ENCODE data around the gene GRIN3B.

GRIN3B gene

DNA sequence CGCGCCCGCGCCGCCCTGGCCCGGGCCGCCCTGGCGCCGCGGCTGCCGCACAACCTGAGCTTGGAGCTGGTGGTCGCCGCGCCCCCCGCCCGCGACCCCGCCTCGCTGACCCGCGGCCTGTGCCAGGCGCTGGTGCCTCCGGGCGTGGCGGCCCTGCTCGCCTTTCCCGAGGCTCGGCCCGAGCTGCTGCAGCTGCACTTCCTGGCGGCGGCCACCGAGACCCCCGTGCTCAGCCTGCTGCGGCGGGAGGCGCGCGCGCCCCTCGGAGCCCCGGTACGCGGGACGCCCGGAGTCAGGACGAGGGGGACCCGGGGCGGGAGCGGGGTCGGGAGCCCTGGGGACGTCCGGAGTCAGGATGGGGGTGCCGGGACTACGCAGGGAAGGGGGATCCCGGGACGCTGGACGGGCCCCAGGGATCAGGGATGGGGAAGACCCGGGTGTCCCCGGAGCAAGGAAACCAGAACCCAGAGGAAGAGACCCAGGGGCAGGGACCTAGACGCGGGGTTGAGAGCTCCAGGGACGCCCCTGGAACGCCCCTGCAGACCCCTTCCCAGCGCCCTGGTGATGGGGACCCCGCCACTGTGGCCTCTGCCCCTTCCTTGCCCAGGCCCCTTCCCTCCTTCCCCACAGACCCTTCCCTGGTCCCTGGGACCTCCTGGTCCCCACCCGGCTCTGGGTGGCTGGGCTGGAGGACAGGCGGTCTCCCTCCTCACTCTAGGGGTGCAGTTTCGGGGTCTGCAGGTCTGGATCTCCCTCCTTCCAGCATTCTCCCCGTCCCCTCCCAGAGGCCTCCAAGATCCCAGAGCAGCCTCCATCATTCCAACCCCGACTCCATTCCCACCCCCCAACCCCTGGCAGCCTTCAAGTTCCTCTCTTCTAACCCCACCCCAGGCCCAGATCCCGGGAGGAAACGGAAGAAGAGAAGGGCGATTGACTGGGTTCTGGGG lies 645 bp downstream of the GRIN3B start:
- H3K23ac ChIP-seq (ENCODE audit: low read length): no peak overlapping the region
- no peak overlapping the region for H3K4me2 ChIP-seq (ENCODE audit: low read length)
- H2AK5ac ChIP-seq (ENCODE audit: low read length): no peak overlapping the region
- no peak overlapping the region for H3K18ac ChIP-seq (ENCODE audit: low read length)
- H3K4me1 ChIP-seq (ENCODE audit: control insufficient read depth, low read depth, low read length): no peaks in the 10 kb centered on the region
- no peak overlapping the region for H3K9ac ChIP-seq (ENCODE audit: low read length)
- no CpG with 5 or more reads among the region's 73 CpGs for WGBS (ENCODE audit: extremely low coverage, insufficient coverage, low lambda C conversion rate)
- H3K27me3 ChIP-seq (ENCODE audit: insufficient read depth, low read length, poor library complexity): peaks cover 5% of the 10 kb centered on the region
- no peak overlapping the region for H4K5ac ChIP-seq (ENCODE audit: low read length)
- no peaks in the 10 kb centered on the region for H3K79me1 ChIP-seq (ENCODE audit: low read length)
- no peak overlapping the region for H2BK5ac ChIP-seq (ENCODE audit: low read length)
- H3K4ac ChIP-seq (ENCODE audit: low read depth, low read length): no peak overlapping the region
- H3K27ac ChIP-seq (ENCODE audit: low read depth, low read length): no peak overlapping the region
- DNase-seq: no peak
- H3K79me2 ChIP-seq (ENCODE audit: control insufficient read depth, insufficient read depth, low read length): no peaks in the 10 kb centered on the region
- H3K4me3 ChIP-seq (ENCODE audit: low read length): no peak overlapping the region
- no peak overlapping the region for H2BK15ac ChIP-seq (replicated peaks; ENCODE audit: low read depth)
- no peak overlapping the region for H2BK120ac ChIP-seq (ENCODE audit: low read depth, low read length)
- H3K36me3 ChIP-seq (ENCODE audit: control insufficient read depth, insufficient read depth, low read length): no peaks in the 10 kb centered on the region
- H4K8ac ChIP-seq (ENCODE audit: low read depth, low read length): no peak overlapping the region
- H3K56ac ChIP-seq (ENCODE audit: low read length): peak overlapping the region; percentile 49

DNA sequence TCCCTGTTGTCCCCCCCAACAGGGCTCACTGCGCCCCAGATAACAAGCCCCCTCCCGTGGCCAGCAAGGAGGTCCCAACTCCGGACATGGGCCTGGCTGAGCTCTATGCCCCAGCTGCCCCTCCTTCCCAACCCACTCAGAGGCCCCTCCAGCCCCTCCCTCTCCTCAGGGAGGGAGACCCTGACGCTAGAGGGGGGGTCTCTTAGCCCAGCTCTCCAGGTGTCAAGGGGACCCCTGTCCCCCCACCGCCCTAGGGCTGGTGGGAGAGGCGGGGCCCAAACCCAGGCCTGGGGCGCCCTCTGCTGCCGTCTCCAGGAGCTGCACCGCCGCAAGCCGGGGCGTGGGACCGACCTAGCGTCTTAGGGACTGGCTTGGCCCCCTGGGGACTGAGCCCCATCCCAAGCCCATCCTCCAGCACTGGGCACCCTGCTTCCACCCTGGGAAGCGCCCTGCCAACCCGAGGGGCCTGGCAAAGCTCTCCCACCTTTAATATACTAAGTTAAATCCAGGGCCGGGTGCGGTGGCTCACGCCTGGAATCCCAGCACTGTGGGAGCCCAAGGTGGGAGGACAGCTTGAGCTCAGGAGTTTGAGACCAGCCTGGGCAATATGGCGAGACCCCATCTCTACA lies 1.4 kb downstream of the GRIN3B start:
- H3K4me3 ChIP-seq (ENCODE audit: low read length): no peak overlapping the region
- WGBS (ENCODE audit: extremely low coverage, insufficient coverage, low lambda C conversion rate): no CpG with 5 or more reads among the region's 20 CpGs
- H3K27me3 ChIP-seq (ENCODE audit: insufficient read depth, low read length, poor library complexity): peaks cover 5% of the 10 kb centered on the region
- H3K56ac ChIP-seq (ENCODE audit: low read length): no peak overlapping the region
- H2BK120ac ChIP-seq (ENCODE audit: low read depth, low read length): no peak overlapping the region
- no peaks in the 10 kb centered on the region for H3K36me3 ChIP-seq (ENCODE audit: control insufficient read depth, insufficient read depth, low read length)
- no peaks in the 10 kb centered on the region for H3K4me1 ChIP-seq (ENCODE audit: control insufficient read depth, low read depth, low read length)
- no peak overlapping the region for H3K9ac ChIP-seq (ENCODE audit: low read length)
- H2BK5ac ChIP-seq (ENCODE audit: low read length): no peak overlapping the region
- no peak overlapping the region for H3K4me2 ChIP-seq (ENCODE audit: low read length)
- no peak overlapping the region for H2BK15ac ChIP-seq (replicated peaks; ENCODE audit: low read depth)
- H3K4ac ChIP-seq (ENCODE audit: low read depth, low read length): no peak overlapping the region
- H3K27ac ChIP-seq (ENCODE audit: low read depth, low read length): no peak overlapping the region
- peak; percentile 55 for DNase-seq
- H4K8ac ChIP-seq (ENCODE audit: low read depth, low read length): no peak overlapping the region
- no peaks in the 10 kb centered on the region for H3K79me2 ChIP-seq (ENCODE audit: control insufficient read depth, insufficient read depth, low read length)
- no peak overlapping the region for H3K23ac ChIP-seq (ENCODE audit: low read length)
- H3K18ac ChIP-seq (ENCODE audit: low read length): no peak overlapping the region
- H2AK5ac ChIP-seq (ENCODE audit: low read length): no peak overlapping the region
- no peaks in the 10 kb centered on the region for H3K79me1 ChIP-seq (ENCODE audit: low read length)
- no peak overlapping the region for H4K5ac ChIP-seq (ENCODE audit: low read length)

DNA sequence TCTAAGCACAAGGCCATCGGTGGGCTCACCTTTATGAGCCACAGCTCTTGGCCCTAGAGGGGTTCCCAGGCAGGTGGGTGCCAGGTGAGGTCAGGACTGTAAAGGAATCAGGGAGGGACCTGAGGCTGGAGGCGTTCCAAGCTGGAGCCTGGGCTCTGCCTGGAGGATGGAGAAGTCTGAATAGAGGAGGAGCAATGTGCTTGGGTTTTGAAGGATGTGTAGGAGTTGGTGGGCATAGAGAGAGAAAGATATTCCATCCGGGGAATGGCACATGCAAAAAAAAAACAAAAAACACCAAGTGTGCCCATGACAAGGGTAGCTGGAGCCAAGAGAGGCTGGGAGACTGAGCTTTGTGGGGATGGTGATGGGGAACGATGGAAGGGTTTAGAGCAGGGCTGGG lies 2.4 kb downstream of the GRIN3B start:
- no CpG with 5 or more reads among the region's 4 CpGs for WGBS (ENCODE audit: extremely low coverage, insufficient coverage, low lambda C conversion rate)
- H3K27me3 ChIP-seq (ENCODE audit: insufficient read depth, low read length, poor library complexity): peaks cover 5% of the 10 kb centered on the region
- H3K18ac ChIP-seq (ENCODE audit: low read length): no peak overlapping the region

DNA sequence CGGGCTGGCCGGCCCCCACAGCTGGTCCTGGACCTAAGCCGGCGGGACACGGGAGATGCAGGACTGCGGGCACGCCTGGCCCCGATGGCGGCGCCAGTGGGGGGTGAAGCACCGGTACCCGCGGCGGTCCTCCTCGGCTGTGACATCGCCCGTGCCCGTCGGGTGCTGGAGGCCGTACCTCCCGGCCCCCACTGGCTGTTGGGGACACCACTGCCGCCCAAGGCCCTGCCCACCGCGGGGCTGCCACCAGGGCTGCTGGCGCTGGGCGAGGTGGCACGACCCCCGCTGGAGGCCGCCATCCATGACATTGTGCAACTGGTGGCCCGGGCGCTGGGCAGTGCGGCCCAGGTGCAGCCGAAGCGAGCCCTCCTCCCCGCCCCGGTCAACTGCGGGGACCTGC lies 3.1 kb downstream of the GRIN3B start:
- Histone ChIP-seq H4K5ac (ENCODE audit: low read length) (no peak overlapping the region), H3K18ac (ENCODE audit: low read length) (no peak overlapping the region), H3K27me3 (ENCODE audit: insufficient read depth, low read length, poor library complexity) (peaks cover 5% of the 10 kb centered on the region), H2AK5ac (ENCODE audit: low read length) (no peak overlapping the region), H3K4ac (ENCODE audit: low read depth, low read length) (no peak overlapping the region), H3K9ac (ENCODE audit: low read length) (no peak overlapping the region), H3K36me3 (ENCODE audit: control insufficient read depth, insufficient read depth, low read length) (no peaks in the 10 kb centered on the region), H2BK120ac (ENCODE audit: low read depth, low read length) (no peak overlapping the region), H3K79me2 (ENCODE audit: control insufficient read depth, insufficient read depth, low read length) (no peaks in the 10 kb centered on the region), H2BK15ac (replicated peaks; ENCODE audit: low read depth) (no peak overlapping the region), H2BK5ac (ENCODE audit: low read length) (no peak overlapping the region), H3K56ac (ENCODE audit: low read length) (no peak overlapping the region), H3K79me1 (ENCODE audit: low read length) (no peaks in the 10 kb centered on the region), H4K8ac (ENCODE audit: low read depth, low read length) (no peak overlapping the region), H3K4me2 (ENCODE audit: low read length) (no peak overlapping the region), H3K27ac (ENCODE audit: low read depth, low read length) (no peak overlapping the region), H3K4me1 (ENCODE audit: control insufficient read depth, low read depth, low read length) (no peaks in the 10 kb centered on the region), H3K4me3 (ENCODE audit: low read length) (no peak overlapping the region), H3K23ac (ENCODE audit: low read length) (no peak overlapping the region)
- WGBS (ENCODE audit: extremely low coverage, insufficient coverage, low lambda C conversion rate): no CpG with 5 or more reads among the region's 37 CpGs
- DNase-seq: no peak

More for the DNA sequence above, 2.4 kb downstream of the GRIN3B start:
- H3K4me3 ChIP-seq (ENCODE audit: low read length): no peak overlapping the region
- no peak overlapping the region for H4K8ac ChIP-seq (ENCODE audit: low read depth, low read length)
- H2BK120ac ChIP-seq (ENCODE audit: low read depth, low read length): no peak overlapping the region
- no peak overlapping the region for H2BK15ac ChIP-seq (replicated peaks; ENCODE audit: low read depth)
- no peak overlapping the region for H2BK5ac ChIP-seq (ENCODE audit: low read length)
- no peak overlapping the region for H3K4ac ChIP-seq (ENCODE audit: low read depth, low read length)
- H3K27ac ChIP-seq (ENCODE audit: low read depth, low read length): no peak overlapping the region
- no peak overlapping the region for H3K9ac ChIP-seq (ENCODE audit: low read length)
- no peak overlapping the region for H3K56ac ChIP-seq (ENCODE audit: low read length)
- no peak overlapping the region for H3K4me2 ChIP-seq (ENCODE audit: low read length)
- no peaks in the 10 kb centered on the region for H3K4me1 ChIP-seq (ENCODE audit: control insufficient read depth, low read depth, low read length)
- no peak overlapping the region for H2AK5ac ChIP-seq (ENCODE audit: low read length)
- H4K5ac ChIP-seq (ENCODE audit: low read length): no peak overlapping the region
- H3K79me1 ChIP-seq (ENCODE audit: low read length): no peaks in the 10 kb centered on the region
- DNase-seq: no peak
- H3K36me3 ChIP-seq (ENCODE audit: control insufficient read depth, insufficient read depth, low read length): no peaks in the 10 kb centered on the region
- no peaks in the 10 kb centered on the region for H3K79me2 ChIP-seq (ENCODE audit: control insufficient read depth, insufficient read depth, low read length)
- no peak overlapping the region for H3K23ac ChIP-seq (ENCODE audit: low read length)

DNA sequence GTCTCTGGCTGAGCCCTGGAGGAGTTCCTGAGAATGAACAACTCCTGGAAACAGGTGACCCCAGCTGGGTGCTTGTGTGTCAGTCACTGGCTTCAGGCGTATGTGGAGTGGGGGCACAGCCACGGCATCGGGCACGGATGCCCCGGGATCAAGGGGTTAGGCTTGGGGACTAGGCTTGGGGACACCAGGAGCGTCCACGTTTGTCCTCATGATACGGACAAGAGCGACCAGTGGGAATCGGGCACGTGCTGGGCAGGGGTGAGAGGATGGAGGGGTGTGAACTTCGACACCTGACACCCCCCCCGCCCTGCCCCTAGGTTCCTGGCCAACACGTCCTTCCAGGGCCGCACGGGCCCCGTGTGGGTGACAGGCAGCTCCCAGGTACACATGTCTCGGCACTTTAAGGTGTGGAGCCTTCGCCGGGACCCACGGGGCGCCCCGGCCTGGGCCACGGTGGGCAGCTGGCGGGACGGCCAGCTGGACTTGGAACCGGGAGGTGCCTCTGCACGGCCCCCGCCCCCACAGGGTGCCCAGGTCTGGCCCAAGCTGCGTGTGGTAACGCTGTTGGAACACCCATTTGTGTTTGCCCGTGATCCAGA lies 4.1 kb downstream of the GRIN3B start:
- H3K79me1 ChIP-seq (ENCODE audit: low read length): no peaks in the 10 kb centered on the region
- H3K56ac ChIP-seq (ENCODE audit: low read length): no peak overlapping the region
- H2BK120ac ChIP-seq (ENCODE audit: low read depth, low read length): no peak overlapping the region
- no peak overlapping the region for H3K27ac ChIP-seq (ENCODE audit: low read depth, low read length)
- H3K27me3 ChIP-seq (ENCODE audit: insufficient read depth, low read length, poor library complexity): peaks cover 5% of the 10 kb centered on the region
- no CpG with 5 or more reads among the region's 32 CpGs for WGBS (ENCODE audit: extremely low coverage, insufficient coverage, low lambda C conversion rate)
- no peaks in the 10 kb centered on the region for H3K79me2 ChIP-seq (ENCODE audit: control insufficient read depth, insufficient read depth, low read length)
- no peak overlapping the region for H2BK15ac ChIP-seq (replicated peaks; ENCODE audit: low read depth)
- H3K4ac ChIP-seq (ENCODE audit: low read depth, low read length): no peak overlapping the region
- H3K36me3 ChIP-seq (ENCODE audit: control insufficient read depth, insufficient read depth, low read length): no peaks in the 10 kb centered on the region
- no peak overlapping the region for H4K8ac ChIP-seq (ENCODE audit: low read depth, low read length)
- no peak overlapping the region for H2BK5ac ChIP-seq (ENCODE audit: low read length)
- H3K9ac ChIP-seq (ENCODE audit: low read length): no peak overlapping the region
- H3K18ac ChIP-seq (ENCODE audit: low read length): no peak overlapping the region
- H3K23ac ChIP-seq (ENCODE audit: low read length): no peak overlapping the region
- H3K4me1 ChIP-seq (ENCODE audit: control insufficient read depth, low read depth, low read length): no peaks in the 10 kb centered on the region
- no peak overlapping the region for H3K4me3 ChIP-seq (ENCODE audit: low read length)
- no peak for DNase-seq
- no peak overlapping the region for H2AK5ac ChIP-seq (ENCODE audit: low read length)
- no peak overlapping the region for H3K4me2 ChIP-seq (ENCODE audit: low read length)
- no peak overlapping the region for H4K5ac ChIP-seq (ENCODE audit: low read length)

Measured in mesendoderm (in vitro differentiated cells).